GM23248 (cell line): ENCODE data around the gene ZMAT2.

ENCODE experiments used
- EZH2 ChIP-seq: fragments of 200-600 bp; sonication (generic); IDR thresholded peaks from 2 replicates; pipeline ENCODE4 v1.6.1; 2018; ENCODE audit warnings: antibody characterized with exemption, mild to moderate bottlenecking; ENCODE audit not compliant: insufficient read depth, poor library complexity, severe bottlenecking
- EZH2phosphoT487 ChIP-seq: fragments of 200-600 bp; sonication (generic); IDR thresholded peaks from 2 replicates; pipeline ENCODE4 v1.6.1; 2018; ENCODE audit warnings: antibody characterized with exemption, moderate library complexity, mild to moderate bottlenecking, low read depth; ENCODE audit not compliant: insufficient read depth

DNA sequence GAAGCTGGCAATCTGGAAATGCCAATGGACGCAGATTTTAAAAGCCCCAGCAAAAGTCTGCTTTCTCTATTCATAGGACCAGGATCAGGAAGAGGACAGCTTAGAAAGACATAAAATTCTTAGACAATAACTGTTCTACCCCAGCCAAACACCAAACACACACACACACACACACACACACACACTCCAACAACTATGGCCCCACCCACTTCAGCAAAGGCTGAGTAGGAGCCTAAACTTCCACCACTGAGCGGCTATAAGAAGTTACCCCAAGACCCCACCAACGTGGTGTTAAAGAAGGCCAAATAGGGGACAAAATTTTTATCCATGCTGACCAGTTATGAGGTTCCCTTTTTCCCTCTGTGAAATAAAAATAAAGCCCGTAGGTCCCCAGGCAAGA is 32.9 kb downstream of the ZMAT2 start:
- TF ChIP-seq EZH2 (no peak), EZH2phosphoT487 (no peak)
